Panc1 (cell line): ENCODE results near the gene TGM3.

ENCODE experiments used
- POLR2AphosphoS5 ChIP-seq: IDR thresholded peaks from 2 replicates; pipeline ENCODE4 v1.6.1; 2012; ENCODE audit warnings: mild to moderate bottlenecking, low read depth, low read length, moderate library complexity
- SIN3A ChIP-seq: IDR thresholded peaks from 2 replicates; pipeline ENCODE4 v1.6.1; 2012; ENCODE audit warnings: low read depth, mild to moderate bottlenecking, low read length, moderate library complexity, borderline replicate concordance; ENCODE audit not compliant: insufficient read depth
- TCF7L2 ChIP-seq: IDR thresholded peaks from 2 replicates; pipeline ENCODE4 v1.6.1; 2011; ENCODE audit warnings: mild to moderate bottlenecking, low read depth, low read length, inconsistent platforms
- TF ChIP-seq, protein P1 (sequence below): fragments of 450-650 bp; IDR thresholded peaks from 2 replicates; pipeline ENCODE4 v1.5.1; 2017; ENCODE audit warnings: mild to moderate bottlenecking

GRCh38 chr20:2280082-2280481, 15.7 kb upstream of the TGM3 start:
- TF ChIP-seq, protein P1, sequence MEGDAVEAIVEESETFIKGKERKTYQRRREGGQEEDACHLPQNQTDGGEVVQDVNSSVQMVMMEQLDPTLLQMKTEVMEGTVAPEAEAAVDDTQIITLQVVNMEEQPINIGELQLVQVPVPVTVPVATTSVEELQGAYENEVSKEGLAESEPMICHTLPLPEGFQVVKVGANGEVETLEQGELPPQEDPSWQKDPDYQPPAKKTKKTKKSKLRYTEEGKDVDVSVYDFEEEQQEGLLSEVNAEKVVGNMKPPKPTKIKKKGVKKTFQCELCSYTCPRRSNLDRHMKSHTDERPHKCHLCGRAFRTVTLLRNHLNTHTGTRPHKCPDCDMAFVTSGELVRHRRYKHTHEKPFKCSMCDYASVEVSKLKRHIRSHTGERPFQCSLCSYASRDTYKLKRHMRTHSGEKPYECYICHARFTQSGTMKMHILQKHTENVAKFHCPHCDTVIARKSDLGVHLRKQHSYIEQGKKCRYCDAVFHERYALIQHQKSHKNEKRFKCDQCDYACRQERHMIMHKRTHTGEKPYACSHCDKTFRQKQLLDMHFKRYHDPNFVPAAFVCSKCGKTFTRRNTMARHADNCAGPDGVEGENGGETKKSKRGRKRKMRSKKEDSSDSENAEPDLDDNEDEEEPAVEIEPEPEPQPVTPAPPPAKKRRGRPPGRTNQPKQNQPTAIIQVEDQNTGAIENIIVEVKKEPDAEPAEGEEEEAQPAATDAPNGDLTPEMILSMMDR = no peak
- TF ChIP-seq SIN3A = no peak
- TF ChIP-seq TCF7L2 = no peak
- TF ChIP-seq POLR2AphosphoS5 = no peak
